Measurements from ENCODE around the gene ITM2C.

ITM2C gene

DNA sequence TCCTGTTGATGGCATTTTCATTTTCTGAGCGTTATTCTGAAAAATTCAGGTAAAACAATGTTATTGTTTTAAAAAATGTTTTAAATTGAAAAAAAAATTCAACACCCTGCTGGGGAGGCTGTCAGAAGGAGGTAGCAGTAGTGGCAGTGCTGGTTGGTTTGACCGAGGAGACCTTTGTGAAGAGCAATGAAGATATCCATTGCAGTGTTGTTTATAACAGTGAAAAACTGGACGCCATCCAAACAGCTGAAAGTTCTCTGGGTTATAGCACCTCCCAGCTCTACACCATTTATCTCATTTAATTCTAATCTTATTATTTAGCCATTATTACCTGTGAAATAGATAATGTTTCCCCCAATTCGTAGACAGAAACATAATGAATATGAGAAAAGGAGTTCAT lies 12.6 kb upstream of the ITM2C start:
- DNase-seq (ENCODE audit: low read depth in 2 of 2) = no peak

DNA sequence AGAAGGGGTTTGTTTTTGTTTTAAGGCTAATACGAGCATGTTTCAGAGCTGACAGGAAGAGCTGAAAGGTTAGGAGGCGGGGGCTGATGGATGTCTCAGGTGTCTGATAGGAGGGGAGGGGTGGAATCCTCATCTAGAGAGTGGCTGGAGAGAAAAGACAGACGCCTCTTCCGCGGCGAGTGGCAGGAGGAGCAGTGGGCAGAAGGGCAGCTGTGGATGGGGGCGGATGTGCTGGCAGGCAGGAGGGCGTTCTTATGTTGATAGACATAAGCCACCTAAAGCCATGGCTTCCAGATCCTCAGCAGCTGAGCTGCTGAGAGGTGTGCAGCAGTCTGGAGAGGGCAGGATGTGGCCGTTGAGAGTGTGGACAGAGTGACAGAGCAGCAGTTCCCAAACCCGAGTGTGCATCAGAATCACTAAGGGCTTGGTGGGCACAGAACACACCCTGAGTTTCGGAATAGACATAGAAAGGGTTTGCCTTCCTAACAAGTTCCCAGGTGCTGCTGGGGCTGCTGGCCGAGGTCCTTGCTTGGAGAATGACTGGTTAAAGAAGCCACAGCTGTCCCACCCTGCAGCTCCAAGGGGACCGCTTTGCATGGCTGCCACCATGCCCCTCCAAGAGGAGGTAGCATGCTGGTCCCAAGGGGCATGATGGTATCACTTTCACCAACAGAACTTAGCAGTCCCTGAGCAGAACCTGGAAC lies 3.0 kb upstream of the ITM2C start:
- DNase-seq (ENCODE audit: low read depth in 2 of 2) = no peak

DNA sequence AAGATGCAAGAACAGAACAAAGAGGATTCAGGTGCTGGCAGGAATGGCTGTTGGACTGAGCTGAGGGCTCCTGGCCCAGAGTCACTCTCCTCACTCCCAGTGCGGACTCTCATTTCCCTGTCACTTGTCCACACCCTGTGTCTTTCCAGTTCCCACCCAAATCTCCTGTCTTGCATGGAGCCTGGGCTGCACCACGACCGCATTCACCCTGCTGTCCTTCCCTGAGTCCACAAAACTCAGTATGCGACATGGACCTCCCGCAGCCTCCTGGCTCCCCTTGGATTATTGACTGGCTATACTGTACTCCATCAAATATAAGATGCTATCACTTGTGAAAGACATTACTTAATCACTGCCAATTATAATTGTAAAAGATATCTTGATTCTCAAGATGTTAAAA lies 2.5 kb upstream of the ITM2C start:
- DNase-seq (ENCODE audit: low read depth in 2 of 2) = no peak

DNA sequence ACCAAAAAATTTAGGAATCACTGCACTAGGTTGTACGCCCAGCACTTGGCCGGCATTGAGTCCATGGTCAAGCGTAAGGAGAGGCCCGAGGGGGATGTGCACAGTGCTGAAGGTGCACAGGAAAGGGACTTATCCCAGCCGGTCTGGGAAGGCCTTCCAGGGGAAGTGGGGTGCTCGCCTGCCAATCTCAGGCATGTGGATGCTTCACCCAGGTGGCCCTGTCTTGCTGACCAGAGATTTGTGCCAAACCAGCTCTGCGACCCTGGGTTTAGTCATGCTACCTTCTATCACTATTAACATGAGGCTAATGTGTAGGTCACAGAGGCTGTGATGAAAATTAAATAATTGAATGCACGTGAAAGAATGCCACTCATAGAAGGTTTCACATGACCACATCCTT lies 1.7 kb upstream of the ITM2C start:
- DNase-seq (ENCODE audit: low read depth in 2 of 2) = no peak

DNA sequence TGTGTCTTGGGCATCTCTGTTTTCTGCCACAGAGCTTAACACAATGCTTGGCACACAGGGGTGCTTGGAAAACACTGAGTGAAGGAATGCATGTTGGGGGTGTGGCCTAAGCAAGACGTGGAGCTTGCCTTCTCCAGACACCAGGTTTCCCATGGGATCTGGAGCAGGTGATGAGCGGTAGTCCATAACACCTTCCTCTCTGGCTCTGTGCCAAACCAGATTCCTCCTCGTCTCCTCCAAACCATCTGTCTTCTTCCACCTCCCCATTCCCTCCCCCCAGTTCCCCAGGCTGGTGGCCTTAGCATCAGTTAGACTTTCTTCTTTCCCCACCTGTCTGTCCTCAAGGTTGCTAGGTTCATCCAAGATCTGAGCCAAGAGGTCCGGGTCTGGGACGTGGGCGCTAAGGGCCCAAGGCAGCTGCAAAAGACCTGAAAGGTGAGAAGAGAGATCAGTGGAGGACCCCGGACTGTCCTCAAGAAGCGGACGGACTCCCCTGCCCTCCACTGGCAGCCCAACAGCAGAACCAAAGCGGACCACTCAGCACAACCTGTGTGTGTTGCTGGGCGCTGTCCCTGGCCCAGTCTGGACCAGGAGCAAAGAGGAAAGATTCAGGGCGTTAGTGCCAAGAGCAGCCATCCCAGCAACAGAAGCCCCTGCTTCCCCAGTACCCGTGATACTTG lies 1.2 kb upstream of the ITM2C start:
- no peak for DNase-seq (ENCODE audit: low read depth in 2 of 2)

DNA sequence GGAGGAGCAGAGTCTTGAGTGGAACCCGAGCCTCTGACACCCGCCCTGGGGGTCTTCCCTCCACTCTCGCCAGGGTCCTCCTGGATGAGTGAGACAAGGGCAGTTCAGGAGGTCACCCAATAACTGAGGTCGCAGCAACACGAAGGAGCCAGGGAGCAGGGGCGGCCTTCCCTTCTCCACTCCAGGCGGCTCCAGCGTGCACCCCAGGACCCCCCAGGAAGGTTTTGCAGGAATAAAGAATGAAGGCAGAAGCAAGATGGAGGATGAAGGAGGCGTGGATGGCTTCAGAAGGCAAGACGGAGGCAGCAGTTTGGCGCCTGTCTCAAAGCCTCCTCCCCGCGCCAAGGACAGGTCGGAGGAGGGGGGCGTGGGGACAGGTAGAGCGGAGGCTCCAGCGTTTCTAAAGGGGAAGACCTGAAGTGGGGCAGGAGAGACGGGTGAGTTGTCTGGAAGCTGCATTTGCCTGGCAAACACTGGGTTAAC lies 579 bp upstream of the ITM2C start:
- DNase-seq (ENCODE audit: low read depth in 2 of 2) = no peak

DNA sequence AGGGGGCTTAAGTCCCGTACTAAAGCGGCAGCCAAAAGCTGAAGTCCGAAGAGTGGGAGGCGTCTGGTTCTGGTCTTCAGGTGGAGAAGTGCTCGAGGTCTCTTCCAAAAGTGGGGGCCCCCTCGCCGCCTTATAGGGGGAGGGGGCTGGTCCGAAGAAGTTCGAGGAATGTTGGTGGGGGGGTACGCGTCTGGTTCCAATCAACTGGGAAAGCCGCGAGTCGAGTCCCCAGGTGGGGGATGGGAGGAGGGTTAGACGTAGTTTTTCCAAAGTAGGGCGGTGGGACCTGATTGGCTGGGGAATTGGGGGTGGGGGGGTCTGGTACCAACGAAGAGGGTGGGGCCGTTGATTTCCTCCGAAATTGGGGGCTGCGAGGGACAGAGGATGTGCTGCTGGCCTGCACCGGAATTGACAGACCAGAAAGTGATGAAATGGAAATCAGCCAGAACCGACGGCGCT lies 594 bp downstream of the ITM2C start:
- DNase-seq (ENCODE audit: low read depth in 2 of 2) = no peak

DNA sequence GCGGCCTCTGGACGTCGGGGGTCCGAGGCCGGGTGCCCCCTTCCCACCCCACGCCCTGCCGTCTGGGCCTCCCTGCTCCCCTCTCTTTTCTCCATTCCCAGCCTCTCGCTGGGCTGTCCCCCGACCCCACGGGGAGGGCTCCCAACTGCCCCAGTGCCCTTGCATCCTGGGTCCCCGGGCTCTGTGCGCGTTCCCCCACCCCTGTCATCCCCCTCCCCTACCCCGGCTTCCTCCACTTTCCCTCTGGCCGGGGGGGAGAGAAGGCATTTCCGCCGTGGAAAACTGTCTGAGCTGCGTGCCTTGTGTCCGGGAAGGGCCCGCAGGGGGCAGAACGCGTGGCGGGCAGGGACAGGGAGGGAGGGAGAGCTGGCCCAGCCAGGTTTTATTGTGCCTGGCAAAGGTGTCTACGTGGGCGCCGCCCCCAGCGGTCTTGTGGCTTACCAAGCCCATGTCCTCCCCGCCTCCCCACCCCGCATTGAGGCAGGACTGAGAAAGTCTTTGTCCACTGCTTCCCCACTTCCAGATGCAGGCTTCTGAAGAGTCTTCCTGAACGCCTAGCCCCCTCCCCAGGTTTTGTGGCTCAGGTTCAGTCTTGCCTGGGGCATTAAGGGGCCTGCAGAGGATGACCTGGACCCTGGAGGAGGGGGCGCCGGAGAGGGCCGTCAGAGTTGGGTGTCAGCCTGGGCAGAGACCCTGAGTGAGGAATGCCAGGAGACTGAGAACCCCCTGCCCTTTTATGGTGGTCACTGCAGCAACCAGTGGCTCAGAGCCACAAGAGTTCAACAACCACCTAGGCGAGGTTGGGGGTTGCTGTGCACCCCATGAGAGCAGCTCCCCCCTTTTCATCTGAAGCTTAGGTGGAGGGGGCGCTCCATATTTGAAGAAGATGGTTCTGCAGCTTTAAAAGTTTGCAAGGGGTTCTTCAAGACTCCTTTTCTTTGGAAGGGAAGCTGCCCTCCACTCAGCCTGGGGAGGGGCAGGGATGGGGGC lies 1.3 kb downstream of the ITM2C start:
- peak in 1 of 2 donors; percentile 31 for DNase-seq (ENCODE audit: low read depth in 2 of 2)

DNA sequence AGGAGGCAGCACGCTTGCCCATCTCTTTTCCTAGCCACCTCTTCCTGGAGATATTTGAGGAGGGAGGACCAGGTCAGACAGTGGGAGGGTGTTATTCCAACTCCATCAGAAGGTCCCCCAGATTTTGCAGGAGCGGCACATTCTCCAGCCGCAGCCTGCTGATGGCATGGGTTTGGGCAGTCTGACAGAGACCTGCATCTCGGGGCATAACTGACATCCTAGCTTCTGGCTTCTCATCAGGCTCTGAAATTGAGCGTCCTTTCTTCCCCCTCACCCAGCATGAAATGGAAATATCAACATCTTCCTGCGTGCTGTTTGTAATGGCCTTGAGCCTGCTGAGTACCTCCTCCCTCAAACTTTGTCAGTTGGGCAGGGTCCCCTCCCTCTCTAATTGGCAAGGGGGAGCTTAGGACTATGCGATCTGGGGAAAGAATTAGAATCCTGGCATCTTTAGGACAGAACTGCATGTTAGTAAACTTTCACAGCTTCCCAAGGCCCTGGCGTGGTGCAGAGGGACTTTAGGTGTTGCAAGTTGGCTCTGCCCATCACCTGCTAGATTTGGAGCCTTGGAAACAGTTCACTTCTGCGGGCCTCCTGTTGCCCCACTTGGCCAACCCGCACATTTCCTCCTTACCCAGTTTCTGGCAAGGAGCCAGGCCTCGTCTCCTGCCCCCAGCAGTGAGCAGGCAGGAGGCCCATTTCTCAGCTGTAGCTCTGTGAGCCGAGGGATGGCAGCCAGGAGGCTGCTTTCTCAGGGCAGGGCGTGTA lies 2.2 kb downstream of the ITM2C start:
- DNase-seq (ENCODE audit: low read depth in 2 of 2) = peak in 1 of 2 donors; percentile 61

DNA sequence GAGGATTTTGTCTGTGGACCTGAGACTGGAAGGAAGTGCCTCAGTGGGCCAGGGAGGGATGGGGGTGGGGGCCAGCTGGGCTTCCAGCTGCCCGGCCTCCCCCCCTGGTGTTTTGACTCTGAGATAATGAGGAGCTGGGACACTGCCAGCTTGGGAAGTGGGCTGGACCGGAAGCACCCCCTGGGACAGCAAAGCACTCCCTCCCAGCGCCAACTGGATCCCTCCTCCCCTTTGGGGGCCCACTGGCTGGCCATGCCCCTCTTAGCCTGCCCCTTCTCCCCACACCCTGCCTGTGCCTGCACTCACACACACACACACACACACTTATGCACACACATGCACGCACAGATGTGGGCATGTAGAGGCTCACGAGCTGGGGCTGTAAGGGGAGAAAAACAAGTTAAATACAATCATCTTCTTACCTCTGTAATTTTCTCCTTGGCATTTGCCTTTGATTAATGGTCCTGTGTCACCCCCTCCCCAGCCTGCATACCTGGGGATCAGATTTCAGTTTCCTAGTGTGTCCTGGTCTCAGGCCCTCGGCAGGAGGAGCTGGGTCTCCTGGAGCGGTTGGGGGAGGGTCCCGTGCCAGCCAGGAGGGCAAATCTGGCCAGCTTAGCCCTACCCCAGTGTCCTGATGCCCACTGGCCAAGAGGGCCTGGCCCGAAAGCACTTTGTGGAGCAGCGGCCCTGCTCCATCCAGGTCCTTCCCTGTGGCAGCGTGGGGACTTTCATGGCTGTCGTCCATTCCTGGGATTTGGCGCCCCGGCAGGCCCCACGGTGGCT lies 3.6 kb downstream of the ITM2C start:
- DNase-seq (ENCODE audit: low read depth in 2 of 2) = no peak

DNA sequence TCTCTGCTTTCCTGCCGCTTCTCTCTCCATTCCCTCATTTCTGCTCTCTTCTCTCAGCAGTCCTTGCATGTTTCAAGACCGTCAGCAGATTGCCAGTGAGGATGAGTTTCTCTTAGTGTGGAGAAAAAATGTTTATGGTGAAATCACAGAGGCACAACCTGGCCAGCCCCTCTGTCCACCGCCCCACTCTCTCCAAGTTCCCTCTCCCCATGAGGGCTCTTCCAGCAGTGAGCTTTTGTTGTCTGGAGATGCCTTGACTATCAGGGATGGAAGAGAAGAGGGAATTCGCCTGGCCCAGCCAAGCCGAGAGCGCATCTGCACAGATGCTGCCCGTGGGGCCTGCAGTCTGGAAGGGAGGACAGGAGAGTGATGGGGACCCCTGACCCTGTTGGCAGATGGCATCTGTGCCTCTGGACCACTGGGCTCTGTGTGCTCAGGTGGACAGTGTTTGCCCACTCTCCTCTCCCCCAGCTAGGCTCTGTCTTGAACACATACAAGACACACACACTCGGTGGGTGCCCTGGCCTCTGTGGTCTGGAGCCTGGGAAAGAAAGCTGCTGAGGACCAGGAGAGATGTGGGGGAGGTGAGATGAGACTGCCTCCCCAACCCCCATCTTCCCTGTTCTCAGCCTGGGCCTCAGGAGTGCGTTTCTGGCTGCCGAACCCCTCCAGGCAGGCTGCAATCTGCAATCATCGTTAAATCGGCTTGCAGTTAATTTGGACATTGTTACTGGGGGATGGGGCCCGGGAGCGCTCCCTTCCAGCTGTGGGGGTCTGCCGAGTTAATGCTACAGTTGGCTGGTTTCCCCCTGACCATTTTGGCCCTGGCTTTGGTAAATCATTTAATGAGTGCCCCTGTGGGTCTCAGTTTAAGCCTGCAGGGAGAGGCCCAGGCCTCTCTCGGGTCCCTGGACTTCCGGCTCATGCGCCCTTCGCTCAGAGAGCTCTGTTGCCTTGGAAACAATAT lies 4.5 kb downstream of the ITM2C start:
- no peak for DNase-seq (ENCODE audit: low read depth in 2 of 2)

DNA sequence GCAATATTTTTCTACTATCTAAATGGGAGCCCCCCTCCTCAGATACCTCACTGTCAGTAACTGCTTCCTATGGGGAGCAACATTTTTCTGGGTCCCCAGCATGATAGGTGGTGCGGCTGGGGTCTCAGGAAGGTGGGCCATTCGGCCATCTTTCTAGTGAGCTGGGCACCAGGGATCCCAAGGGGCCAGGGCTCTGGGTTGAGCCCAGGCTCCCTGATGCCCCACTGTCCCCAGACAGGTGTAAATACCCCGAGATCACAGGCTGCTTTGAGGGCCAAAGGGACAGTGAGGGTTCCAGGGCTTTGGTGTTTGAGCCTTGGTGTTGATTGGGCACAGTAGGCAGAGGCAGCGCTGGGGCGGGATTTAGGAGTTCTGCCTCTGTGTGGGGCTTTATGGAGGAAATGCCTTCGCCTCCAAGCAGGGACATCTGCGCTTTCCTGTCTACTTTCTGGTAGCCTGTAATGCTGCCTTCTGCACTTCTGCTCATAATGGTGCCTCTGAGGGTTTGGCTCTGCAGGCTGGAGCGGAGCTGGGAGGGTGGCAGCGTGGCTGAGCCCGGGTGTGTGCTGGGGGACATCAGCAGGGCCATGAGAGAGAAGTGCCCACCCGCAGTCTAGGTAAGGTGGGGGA lies 5.3 kb downstream of the ITM2C start:
- no peak for DNase-seq (ENCODE audit: low read depth in 2 of 2)

DNA sequence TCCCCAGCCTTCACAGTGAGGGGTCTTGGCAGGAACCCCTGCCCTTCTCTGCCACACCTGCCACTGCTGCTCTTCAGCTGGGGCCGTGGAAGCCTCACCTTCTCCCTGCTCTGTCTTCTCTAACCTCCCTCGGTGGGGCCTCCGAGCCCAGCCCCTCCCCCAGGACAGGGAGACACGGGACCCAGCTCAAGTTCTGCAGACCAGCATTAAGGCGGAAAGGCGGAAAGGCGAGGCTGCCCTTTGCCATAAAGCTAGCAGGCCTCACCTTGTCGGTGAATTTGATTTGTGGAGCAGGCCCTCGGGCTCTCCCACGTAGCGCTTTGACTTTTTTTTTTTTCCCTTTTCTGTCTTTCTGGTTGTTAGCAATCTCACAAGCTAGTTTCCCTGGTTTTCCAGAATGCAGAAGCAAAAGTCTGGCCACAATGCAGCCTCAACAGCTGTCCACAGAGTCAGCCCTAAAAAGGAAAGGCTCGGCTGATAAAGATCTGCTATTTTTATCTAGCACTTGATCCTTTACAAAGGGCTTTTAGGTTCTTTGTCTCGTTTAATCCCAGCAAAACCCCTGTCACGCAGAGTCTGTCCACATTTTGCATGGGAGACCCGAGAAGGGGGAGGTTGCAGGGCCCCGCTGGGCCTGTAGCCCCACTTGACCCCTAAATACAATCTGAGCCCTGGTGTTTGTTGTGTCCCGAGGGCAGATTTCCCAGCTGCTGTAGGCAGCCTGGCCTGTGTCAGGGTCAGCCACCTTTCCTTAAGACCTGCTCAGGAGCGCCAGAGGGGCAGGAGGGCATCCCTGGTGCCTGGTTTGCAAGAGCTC lies 6.0 kb downstream of the ITM2C start:
- DNase-seq (ENCODE audit: low read depth in 2 of 2) = no peak

DNA sequence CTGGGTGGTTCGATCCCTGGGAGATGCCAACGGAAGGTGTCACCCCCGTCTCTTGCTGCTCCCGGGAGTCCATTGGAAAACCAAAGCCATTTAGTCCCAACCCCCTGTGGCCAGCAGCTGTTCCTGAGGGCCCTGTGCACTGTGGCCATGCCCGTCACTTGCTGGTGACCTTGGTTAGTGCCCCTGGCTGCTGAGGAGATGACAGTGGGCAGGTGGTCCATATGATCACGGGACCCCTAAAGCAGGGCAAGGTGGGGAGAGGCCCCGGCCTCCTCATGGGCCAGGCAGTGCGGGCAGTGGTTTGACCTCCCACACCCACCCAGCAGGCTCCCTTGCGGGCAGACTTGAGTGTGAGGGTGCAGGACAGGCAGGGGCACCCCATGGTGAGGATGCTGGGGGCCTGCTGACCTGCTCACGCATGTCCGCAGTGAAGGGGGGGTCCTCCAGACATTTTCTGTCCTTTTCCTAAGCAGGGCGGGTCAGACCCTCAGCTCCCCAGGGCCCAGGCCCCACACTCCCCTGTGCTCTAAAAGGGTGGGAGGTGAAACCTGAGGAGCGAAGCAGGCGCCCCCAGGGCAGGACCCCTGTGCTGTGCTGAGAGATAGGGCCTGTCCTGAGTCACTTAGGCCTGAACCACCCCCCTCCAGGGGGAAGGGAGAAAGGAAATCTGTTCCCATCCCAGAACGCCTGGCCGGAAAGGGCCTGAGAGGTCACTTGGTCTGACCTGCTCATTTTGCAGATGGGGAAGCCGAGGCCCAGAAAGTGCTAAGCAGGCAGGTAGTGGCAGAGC lies 6.8 kb downstream of the ITM2C start:
- no peak for DNase-seq (ENCODE audit: low read depth in 2 of 2)

DNA sequence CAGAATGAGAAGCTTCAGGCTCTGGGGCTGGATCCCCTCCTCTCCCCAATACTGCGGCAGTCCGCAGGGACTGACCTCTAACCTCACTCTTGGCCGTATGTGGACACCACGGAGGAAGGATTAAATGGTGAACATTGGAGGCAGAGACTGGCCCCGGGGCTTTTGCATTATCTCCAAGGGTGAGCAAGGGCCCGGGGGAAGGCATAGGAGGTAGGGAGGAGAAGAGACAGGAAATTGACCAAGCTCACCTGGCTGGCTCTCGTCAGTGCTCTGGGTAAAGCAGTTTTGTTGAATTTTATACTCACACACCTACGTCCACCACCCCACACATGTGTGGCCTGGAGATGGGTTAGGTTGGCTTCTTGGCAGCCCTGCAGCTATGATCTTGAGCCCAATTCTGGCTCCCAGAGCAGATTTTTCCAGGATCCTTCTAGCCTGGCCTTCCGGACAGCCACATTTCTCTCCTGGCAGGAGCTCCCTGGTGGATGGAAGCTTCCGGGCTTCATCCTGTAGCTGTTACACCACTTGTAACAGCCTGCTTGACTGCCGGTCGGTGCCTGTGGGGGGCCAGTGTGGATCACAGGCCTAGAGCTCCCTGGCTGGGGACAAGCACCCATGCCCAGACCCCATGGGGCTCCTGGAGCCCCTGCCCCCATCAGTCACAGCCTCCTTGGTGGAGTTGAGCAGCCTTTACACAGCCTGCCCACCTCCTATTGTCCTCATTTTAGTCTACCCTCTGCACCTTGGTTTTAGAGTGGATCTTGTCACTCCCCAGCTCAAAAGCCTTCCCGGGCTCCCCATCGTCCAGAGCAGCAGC lies 7.6 kb downstream of the ITM2C start:
- no peak for DNase-seq (ENCODE audit: low read depth in 2 of 2)

DNA sequence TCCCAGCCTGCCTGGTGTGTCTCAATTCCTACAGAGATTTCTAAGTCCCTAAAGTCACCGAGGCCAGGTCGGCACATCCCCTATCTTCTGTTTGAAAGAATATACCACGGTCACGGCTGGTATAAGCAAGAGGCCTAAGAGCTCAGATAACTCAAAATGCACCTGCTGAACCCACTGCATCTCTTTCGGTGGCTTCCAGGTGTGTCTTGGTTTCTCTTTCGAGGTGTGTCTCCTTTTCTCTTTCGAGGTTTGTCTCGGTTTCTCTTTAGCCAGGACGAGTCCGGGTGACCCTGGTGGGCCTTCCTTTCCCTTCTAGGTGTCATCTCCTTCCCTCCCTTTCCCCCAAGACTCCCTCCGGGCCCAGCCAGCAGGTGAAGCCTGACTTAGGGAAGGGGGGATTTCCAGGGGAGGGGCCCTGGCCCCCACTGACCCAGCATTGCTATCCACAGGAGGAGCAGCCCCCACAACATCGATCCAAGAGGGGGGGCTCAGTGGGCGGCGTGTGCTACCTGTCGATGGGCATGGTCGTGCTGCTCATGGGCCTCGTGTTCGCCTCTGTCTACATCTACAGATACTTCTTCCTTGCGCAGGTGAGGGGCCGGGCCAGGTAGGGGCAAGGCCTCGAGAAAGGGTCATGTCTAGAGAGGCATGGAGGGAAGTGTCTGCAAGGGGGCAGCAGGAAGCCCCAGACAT lies 8.4 kb downstream of the ITM2C start:
- no peak for DNase-seq (ENCODE audit: low read depth in 2 of 2)
